AG04450 (cell line): ENCODE measurements around the gene LRP1. TPM values are rescaled to one million over a fixed set of nuclear protein-coding genes. Genes with fewer than 3 reads are reported as not detected.

Experiments
- CTCF ChIA-PET: fragments of 300-600, 350-600 bp; formaldehyde crosslinking; extraction: SDS; loops from one replicate; lab custom pipeline; 2022; ENCODE audit warnings: antibody characterized with exemption, inconsistent platforms; lab: Charles Lee
- POLR2A ChIA-PET: fragments of 350-600 bp; formaldehyde crosslinking; extraction: SDS; loops from one replicate; lab custom pipeline; 2021; ENCODE audit warnings: antibody characterized with exemption, inconsistent platforms; lab: Yijun Ruan, JAX
- DNase-seq: peaks from one replicate; pipeline ENCODE4 v3.0.0-alpha.2; 2011; ENCODE audit warnings: low read depth, low spot score
- H3K27ac ChIP-seq: one replicate; pipeline ENCODE4 v1.5.1; 2012; ENCODE audit warnings: low read depth, low read length, control low read depth
- H3K27me3 ChIP-seq: one replicate; pipeline ENCODE4 v1.6.0; 2012; ENCODE audit warnings: low read length; ENCODE audit not compliant: control insufficient read depth, insufficient read depth
- H3K4me3 ChIP-seq: 2 replicates; pipeline ENCODE4 v1.5.1; 2011; ENCODE audit warnings: mild to moderate bottlenecking, low read depth, low read length, control low read depth
- H3K9me3 ChIP-seq: 2 replicates; pipeline ENCODE4 v1.5.1; 2012; ENCODE audit warnings: low read length; ENCODE audit not compliant: control insufficient read depth, insufficient read depth
- polyA plus RNA-seq: library from polyadenylated mRNA; depleted of rRNA; stranded (reverse); fragments of >200 nt; gene quantifications from 2 replicates; pipeline ENCODE4 v1.2.3, GENCODE V29; 2011
- TF ChIP-seq, protein P1 (sequence below): IDR thresholded peaks from 2 replicates; pipeline ENCODE4 v1.5.1; 2011; ENCODE audit warnings: low read depth, low read length, control low read depth, inconsistent platforms

The LRP1 gene
- polyA plus RNA-seq, 1 experiment = 49.9 TPM

DNA sequence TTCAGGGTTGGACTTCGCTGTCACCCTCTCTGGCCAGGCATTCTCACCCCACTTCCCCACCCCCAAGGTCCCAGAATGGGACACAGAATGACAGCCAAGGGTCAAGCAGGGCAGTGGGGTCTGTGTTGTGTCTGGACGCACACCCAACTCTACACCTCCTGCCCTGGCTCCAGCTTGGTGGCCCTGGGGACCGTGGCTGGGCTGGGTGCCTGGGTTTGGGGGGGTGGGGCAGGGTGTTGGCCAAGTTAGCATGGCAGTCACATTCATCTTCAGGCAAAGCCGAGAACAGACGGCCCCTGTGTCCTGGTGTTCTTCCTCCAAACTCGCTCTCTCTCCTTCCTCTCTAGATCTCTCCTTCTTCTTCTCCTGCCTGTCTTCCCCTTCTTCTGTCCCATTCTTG, 5.6 kb downstream of the LRP1 start:
- TF ChIP-seq, protein P1, sequence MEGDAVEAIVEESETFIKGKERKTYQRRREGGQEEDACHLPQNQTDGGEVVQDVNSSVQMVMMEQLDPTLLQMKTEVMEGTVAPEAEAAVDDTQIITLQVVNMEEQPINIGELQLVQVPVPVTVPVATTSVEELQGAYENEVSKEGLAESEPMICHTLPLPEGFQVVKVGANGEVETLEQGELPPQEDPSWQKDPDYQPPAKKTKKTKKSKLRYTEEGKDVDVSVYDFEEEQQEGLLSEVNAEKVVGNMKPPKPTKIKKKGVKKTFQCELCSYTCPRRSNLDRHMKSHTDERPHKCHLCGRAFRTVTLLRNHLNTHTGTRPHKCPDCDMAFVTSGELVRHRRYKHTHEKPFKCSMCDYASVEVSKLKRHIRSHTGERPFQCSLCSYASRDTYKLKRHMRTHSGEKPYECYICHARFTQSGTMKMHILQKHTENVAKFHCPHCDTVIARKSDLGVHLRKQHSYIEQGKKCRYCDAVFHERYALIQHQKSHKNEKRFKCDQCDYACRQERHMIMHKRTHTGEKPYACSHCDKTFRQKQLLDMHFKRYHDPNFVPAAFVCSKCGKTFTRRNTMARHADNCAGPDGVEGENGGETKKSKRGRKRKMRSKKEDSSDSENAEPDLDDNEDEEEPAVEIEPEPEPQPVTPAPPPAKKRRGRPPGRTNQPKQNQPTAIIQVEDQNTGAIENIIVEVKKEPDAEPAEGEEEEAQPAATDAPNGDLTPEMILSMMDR = no peak
- Histone ChIP-seq H3K27me3 (no peaks in the 10 kb centered on the region), H3K9me3 (no peaks in the 10 kb centered on the region; the same call in 1 of the 2 replicates), H3K4me3 (peak overlapping the region; percentile 17; the same call in 1 of the 2 replicates), H3K27ac (peak overlapping the region; percentile 39)
- POLR2A ChIA-PET = no interaction called here
- no peak for DNase-seq
- CTCF ChIA-PET = interaction anchor here (0.5 to 1.2 kb wide), 3 partner anchors 9 to 174 kb away, joined by 3 to 5 read pairs (median 4); no protein-coding TSS in a partner anchor

DNA sequence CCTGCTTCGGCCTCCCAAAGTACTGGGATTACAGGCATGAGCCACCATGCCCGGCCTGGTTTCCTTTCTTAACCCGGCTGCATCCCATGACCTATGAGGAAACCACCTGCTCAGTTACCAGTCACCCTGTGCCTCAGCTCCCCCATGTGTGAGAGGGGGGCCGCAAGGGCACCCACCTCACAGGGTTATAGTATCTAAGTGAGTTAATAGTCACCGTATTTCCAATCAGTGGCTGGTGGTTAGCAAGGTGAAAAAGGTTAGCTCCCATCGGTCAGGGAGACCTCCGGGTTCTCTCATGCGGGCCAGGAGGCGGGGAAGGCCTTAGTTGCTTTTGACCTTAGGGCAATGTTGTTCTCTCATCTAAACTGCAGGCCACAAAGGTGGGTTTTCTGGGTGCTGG, 6.7 kb downstream of the LRP1 start:
- TF ChIP-seq, protein P1 = no peak
- Histone ChIP-seq H3K27ac (peak overlapping the region; percentile 61), H3K9me3 (no peaks in the 10 kb centered on the region), H3K4me3 (peak overlapping the region; percentile 4; the same call in 1 of the 2 replicates), H3K27me3 (no peaks in the 10 kb centered on the region)
- POLR2A ChIA-PET = interaction anchor here (2.0 kb wide), 1 partner anchor 14 kb away, joined by 12 read pairs; no protein-coding TSS in a partner anchor
- CTCF ChIA-PET = interaction anchor here (0.6 to 0.9 kb wide), 2 partner anchors 14 to 41 kb away, joined by 3 to 4 read pairs; no protein-coding TSS in a partner anchor
- DNase-seq = no peak

DNA sequence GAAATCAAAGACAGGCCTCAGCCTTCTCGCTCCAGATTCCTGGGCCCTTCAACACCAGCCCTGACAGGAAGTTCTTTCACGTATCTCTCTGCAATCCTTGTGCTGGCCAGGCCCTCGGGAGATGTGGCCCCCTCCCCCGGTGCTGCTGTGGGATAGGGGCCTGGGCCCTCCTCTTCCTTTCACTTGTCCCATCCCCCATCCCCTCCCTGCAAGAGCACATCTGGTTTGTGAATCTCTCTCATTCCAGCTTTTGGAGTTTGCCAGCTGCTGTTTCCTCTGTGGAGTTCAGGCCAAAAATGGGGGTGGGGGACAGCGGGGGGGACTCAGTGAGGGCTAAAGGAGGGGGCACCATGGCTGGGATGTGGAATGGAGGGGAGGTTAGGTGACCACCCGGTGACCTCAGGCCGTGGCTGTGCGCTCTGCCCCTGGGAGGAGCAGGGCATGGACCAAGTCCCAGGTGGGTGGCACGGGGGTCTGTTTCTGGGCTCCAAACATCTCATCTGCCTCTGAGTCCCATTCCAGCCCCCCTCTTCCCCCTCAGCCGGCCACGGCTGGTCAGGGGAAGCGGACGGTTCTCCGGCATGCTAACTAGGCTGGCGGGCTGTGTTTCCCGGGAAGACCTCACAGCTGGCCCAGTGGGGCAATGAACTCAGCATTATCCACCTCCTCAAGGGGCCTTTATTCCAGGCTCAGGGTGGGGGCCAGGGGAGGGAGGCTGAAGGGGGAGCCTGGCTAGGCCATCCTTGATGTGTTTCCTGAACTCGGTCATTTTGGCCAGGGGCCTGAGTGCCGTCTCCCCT, 7.4 kb downstream of the LRP1 start:
- TF ChIP-seq, protein P1 = no peak
- H3K9me3 ChIP-seq = no peaks in the 10 kb centered on the region
- POLR2A ChIA-PET = interaction anchor here (0.6 to 2.0 kb wide), 4 partner anchors 8 to 99 kb away, joined by 5 to 12 read pairs (median 7); partner anchors contain the start of gene LRP1

DNA sequence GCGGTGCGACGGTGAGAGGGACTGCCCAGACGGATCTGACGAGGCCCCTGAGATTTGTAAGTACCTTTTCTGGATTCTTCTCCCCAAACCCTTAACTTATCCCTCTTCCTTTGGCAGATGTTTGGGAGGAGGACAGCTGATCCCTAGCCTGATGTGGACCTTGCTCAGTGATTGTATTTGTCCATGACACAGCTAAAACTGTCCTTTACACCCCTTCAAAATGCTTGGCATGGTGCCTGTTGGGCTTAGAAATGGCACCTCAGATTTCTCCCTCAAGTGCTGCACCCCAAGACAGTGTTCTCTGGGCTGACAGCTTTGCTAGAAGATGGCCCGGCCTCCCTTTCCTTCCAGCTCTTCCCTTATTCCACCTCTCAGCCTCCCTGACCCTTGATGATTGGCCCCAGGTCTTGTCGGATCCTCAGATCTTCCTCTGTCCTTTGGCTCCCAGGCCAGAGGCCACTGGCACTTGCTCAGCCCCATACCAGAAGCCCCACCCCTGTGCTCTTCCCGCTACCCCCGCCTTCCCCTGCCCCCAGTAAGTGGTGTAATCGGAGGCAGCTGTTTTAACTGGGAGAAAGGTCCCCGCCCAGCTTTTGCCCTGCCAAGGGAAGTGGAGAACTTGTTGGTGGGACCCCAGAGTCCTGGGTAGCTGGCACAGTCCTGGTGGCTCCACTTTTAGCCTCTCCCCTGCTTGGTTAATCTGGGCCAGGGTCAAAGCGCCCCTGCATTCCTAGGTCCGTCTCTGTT, 10.4 kb downstream of the LRP1 start:
- Histone ChIP-seq H3K4me3 (no peak overlapping the region), H3K27me3 (no peaks in the 10 kb centered on the region), H3K9me3 (no peaks in the 10 kb centered on the region), H3K27ac (no peak overlapping the region)
- CTCF ChIA-PET = interaction anchor here (1.0 kb wide), 1 partner anchor 37 kb away, joined by 5 read pairs; no protein-coding TSS in a partner anchor
- TF ChIP-seq, protein P1 = no peak
- no peak for DNase-seq
- POLR2A ChIA-PET = interaction anchor here (0.8 to 1.3 kb wide), 5 partner anchors 9 to 26 kb away, joined by 3 to 6 read pairs (median 4); partner anchors contain the start of gene LRP1

More for the DNA sequence above, 7.4 kb downstream of the LRP1 start:
- Histone ChIP-seq H3K4me3 (peak overlapping the region; percentile 37), H3K27ac (peak overlapping the region; percentile 61), H3K27me3 (no peaks in the 10 kb centered on the region)
- no peak for DNase-seq
- CTCF ChIA-PET = interaction anchor here (0.6 to 2.2 kb wide), 4 partner anchors 7 to 41 kb away, joined by 3 to 13 read pairs (median 4); partner anchors contain the start of gene LRP1
